ENCODE data around the gene GLMP. TPM values are rescaled to one million over a fixed set of nuclear protein-coding genes. Genes with fewer than 3 reads are reported as not detected.

GLMP gene
- total RNA-seq, 2 experiments from 2014 or later = 9.3 to 11.3 TPM

DNA sequence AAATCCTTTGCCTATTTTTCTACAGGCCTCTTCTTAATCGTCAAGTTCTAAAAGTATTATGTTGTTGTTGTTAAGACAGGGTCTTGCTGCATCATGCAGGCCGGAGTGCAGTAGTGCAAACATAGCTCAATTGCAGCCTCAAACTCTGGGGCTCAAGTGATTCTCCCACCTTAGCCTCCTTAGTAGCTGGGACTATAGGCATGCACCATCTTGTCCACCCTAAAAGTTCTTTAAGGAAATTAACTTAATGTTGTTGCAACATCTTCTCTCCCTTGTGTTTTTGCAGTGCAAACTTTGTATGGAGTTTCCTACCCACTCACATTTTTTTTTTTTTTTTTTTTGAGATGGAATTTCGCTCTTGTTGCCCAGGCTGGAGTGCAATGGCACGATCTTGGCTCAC is 7.8 kb upstream of the GLMP start:
- ChIA-PET POLR2A (interaction anchor here (0.6 to 5.1 kb wide), 4 partner anchors 20 to 230 kb away, joined by 3 to 23 read pairs (median 4); partner anchors contain the start of genes SMG5 and TMEM79), CTCF (interaction anchor here (2.3 kb wide), 1 partner anchor 16 kb away, joined by 7 read pairs; no protein-coding TSS in a partner anchor)
- no peak overlapping the region for H3K4me3 Mint-ChIP-seq

DNA sequence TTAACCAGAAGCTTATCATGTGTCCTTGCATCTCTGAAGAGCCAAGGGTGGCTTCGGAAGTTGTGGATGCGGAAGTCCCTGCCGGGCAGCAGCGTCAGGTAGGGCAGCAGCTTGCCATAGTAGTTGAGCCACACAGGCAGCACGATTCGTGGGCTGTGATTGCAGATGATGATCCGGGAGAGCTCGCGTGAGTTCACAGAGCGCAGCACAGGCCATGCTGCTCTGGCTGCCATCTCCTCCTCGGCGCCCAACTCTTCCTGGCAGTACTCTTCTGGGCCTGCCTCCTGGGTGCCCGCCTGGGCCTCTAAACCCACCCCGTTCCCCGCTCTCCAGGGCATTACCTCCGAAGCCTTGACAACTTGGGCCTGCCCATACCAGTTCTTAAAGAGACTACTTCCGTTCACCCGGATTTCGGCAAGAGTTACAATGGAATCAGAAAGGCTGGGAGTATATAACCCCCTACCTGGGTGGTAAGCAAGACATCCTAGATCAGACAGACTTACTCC is 3.4 kb upstream of the GLMP start, which contains the start of gene VHLL:
Gene VHLL (minus strand): TSS at position 456 of the 506 bp plus-strand sequence. CDS start 118 bp downstream, at position 338.
- no peaks in the 10 kb centered on the region for H3K36me3 Mint-ChIP-seq (ENCODE audit: low read depth)
- POLR2A ChIA-PET = interaction anchor here (0.6 to 1.1 kb wide), 2 partner anchors 16 to 36 kb away, joined by 3 read pairs; partner anchors contain the start of gene SMG5
- H3K4me3 Mint-ChIP-seq = no peak within 1 kb of the TSS
- no peak within 1 kb of the TSS for H3K27ac Mint-ChIP-seq
- ATAC-seq (no peak), DNase-seq (no peak)
- H3K9me3 Mint-ChIP-seq = no peaks in the 10 kb centered on the region
- TF ChIP-seq, protein P1, sequence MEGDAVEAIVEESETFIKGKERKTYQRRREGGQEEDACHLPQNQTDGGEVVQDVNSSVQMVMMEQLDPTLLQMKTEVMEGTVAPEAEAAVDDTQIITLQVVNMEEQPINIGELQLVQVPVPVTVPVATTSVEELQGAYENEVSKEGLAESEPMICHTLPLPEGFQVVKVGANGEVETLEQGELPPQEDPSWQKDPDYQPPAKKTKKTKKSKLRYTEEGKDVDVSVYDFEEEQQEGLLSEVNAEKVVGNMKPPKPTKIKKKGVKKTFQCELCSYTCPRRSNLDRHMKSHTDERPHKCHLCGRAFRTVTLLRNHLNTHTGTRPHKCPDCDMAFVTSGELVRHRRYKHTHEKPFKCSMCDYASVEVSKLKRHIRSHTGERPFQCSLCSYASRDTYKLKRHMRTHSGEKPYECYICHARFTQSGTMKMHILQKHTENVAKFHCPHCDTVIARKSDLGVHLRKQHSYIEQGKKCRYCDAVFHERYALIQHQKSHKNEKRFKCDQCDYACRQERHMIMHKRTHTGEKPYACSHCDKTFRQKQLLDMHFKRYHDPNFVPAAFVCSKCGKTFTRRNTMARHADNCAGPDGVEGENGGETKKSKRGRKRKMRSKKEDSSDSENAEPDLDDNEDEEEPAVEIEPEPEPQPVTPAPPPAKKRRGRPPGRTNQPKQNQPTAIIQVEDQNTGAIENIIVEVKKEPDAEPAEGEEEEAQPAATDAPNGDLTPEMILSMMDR (IDR thresholded peaks at IDR 0.05) = no peak
- CTCF ChIA-PET = interaction anchor here (0.9 kb wide), 1 partner anchor 19 kb away, joined by 3 read pairs; no protein-coding TSS in a partner anchor
- intact Hi-C loops (cut with micrococcal nuclease) = no loop called here
- no peaks in the 10 kb centered on the region for H3K27me3 Mint-ChIP-seq
- H3K4me1 Mint-ChIP-seq (ENCODE audit: low read depth) = peaks cover 14% of the 10 kb centered on the region

More for the DNA sequence above, 7.8 kb upstream of the GLMP start:
- TF ChIP-seq, protein P1 (IDR thresholded peaks at IDR 0.05) = no peak
- H3K27me3 Mint-ChIP-seq = no peaks in the 10 kb centered on the region
- H3K27ac Mint-ChIP-seq = no peak overlapping the region
- ATAC-seq (no peak), DNase-seq (no peak)
- H3K4me1 Mint-ChIP-seq (ENCODE audit: low read depth) = peaks cover 2% of the 10 kb centered on the region
- intact Hi-C loops (cut with micrococcal nuclease) = no loop called here
- peaks cover 15% of the 10 kb centered on the region for H3K36me3 Mint-ChIP-seq (ENCODE audit: low read depth)
- no peaks in the 10 kb centered on the region for H3K9me3 Mint-ChIP-seq

DNA sequence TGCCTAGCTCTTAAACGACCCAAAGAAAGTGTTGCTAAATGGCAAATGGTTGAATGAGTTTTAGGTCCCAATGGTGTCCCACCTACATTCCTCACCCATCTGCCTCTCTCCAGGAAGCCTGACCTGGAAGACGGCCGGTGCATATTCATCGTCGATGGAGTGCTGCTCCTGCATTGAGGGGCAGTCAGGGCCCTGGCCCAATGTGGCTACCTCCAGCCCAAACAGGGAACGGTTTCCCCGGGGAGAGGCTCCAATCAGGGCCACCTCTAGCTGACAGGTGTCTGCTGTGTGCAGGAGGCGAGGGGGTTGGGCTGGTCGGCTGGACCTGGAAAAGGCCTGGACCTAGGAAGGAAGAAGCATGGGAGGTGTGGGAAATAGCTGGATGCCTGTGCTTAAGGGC is 1.6 kb downstream of the GLMP start:
- TF ChIP-seq, protein P1 (IDR thresholded peaks at IDR 0.05) = no peak
- H3K9me3 Mint-ChIP-seq = no peaks in the 10 kb centered on the region
- H3K4me1 Mint-ChIP-seq (ENCODE audit: low read depth) = peaks cover 14% of the 10 kb centered on the region
- ChIA-PET CTCF (interaction anchor here (0.9 to 1.0 kb wide), 3 partner anchors 11 to 167 kb away, joined by 3 read pairs; no protein-coding TSS in a partner anchor), POLR2A (interaction anchor here (0.9 to 2.8 kb wide), 3 partner anchors 9 to 32 kb away, joined by 3 to 17 read pairs (median 7); partner anchors contain the start of genes SMG5 and TMEM79)
- DNase-seq (no peak), ATAC-seq (no peak)
- peaks cover 3% of the 10 kb centered on the region for H3K36me3 Mint-ChIP-seq (ENCODE audit: low read depth)
- no peak overlapping the region for H3K27ac Mint-ChIP-seq
- intact Hi-C loops (cut with micrococcal nuclease) = no loop called here
- no peak overlapping the region for H3K4me3 Mint-ChIP-seq
- no peaks in the 10 kb centered on the region for H3K27me3 Mint-ChIP-seq

DNA sequence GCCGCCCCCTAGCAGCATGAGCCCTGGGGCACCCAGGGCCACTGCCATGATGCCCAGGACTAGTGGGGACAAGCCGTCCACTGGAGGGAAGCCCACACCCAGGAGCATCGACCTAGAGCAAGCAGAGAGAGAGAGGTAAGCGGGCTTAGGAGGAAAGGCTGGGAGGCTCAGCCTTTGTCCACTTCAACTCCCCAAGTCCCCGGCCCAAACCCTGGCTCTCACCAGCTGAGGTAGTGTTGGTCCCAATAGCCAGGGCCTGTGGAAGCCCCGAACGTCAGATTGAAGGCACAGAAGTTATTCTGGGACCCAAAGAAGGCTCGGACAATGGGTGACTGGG is 2.4 kb downstream of the GLMP start:
- no peaks in the 10 kb centered on the region for H3K9me3 Mint-ChIP-seq
- ATAC-seq (no peak), DNase-seq (no peak)
- TF ChIP-seq, protein P1 (IDR thresholded peaks at IDR 0.05) = no peak
- ChIA-PET CTCF (interaction anchor here (1.0 kb wide), 1 partner anchor 166 kb away, joined by 3 read pairs; no protein-coding TSS in a partner anchor), POLR2A (interaction anchor here (1.5 to 2.8 kb wide), 2 partner anchors 8 to 11 kb away, joined by 7 to 17 read pairs; partner anchors contain the start of genes SMG5 and TMEM79)
- intact Hi-C loops (cut with micrococcal nuclease) = no loop called here
- peaks cover 14% of the 10 kb centered on the region for H3K4me1 Mint-ChIP-seq (ENCODE audit: low read depth)
- peak overlapping the region; percentile 2 for H3K4me3 Mint-ChIP-seq
- no peaks in the 10 kb centered on the region for H3K27me3 Mint-ChIP-seq
- H3K36me3 Mint-ChIP-seq (ENCODE audit: low read depth) = peaks cover 6% of the 10 kb centered on the region
- no peak overlapping the region for H3K27ac Mint-ChIP-seq

All from activated CD8-positive, alpha-beta T cell treated with anti-CD3 and anti-CD28 coated beads for 36 hours (primary cell).